ENCODE results near the gene MKKS. TPM values are rescaled to one million over a fixed set of nuclear protein-coding genes. Genes with fewer than 3 reads are reported as not detected.

MKKS gene
- polyA plus RNA-seq, 1 donor (not counting 4 experiments of a cell fraction or from before 2014, with no cell fraction given), result 24.8 TPM

DNA sequence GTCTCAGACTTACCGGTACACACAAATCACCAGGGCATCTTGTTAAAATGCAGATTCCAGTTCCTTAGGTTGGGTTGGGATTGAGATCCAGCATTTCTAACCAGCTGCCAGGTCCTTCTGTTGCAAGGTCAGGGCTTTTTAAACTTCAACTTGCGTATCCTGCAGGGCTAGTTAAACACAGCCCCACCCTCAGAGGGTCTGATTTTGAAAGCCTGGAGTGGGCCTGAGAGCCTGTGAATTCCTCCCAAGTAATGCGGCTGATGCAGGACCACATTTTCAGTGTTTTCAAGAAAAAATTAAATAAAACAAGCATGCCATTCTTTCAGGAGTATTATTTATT, 65.3 kb downstream of the MKKS start:
- H3K9ac ChIP-seq (ENCODE audit: control insufficient read depth, extremely low read depth, insufficient read depth, low read length), result no peak overlapping the region
- dilution Hi-C loops (cut with MboI; ENCODE audit: extremely low pct_ligation_motif_present, low sequenced_read_pairs), result no loop called here
- no peaks in the 10 kb centered on the region for H3K27me3 ChIP-seq (ENCODE audit: control insufficient read depth, extremely low read depth, insufficient read depth, low read length)
- H3K4me2 ChIP-seq (ENCODE audit: control insufficient read depth, extremely low read depth, insufficient read depth, low read depth, low read length), result no peak overlapping the region
- TF ChIP-seq CTCF (optimal IDR thresholded peaks at IDR 0.05 in 1 of 3, IDR thresholded peaks at IDR 0.05 in 1 of 3, conservative IDR thresholded peaks at IDR 0.05 in 1 of 3; ENCODE audit: extremely low read depth in 1 of 3, insufficient read depth in 2 of 3, low read length in 3 of 3) (no peak), EZH2 (IDR thresholded peaks at IDR 0.05; ENCODE audit: low read length) (no peak)
- no peak overlapping the region for H2AFZ ChIP-seq (ENCODE audit: control insufficient read depth, low read length)
- no peaks in the 10 kb centered on the region for H3K9me3 ChIP-seq (ENCODE audit: control insufficient read depth, low read depth, low read length)
- no peak overlapping the region for H3K27ac ChIP-seq (ENCODE audit: control insufficient read depth, insufficient read depth, low read length)
- H3K36me3 ChIP-seq (ENCODE audit: control insufficient read depth in 2 of 2, extremely low read depth in 1 of 2, insufficient read depth in 2 of 2, low read length in 2 of 2), result no peaks in the 10 kb centered on the region
- FAIRE-seq (no peak), DNase-seq (ENCODE audit: low read depth, low spot score) (no peak)
- H4K20me1 ChIP-seq (ENCODE audit: control insufficient read depth, extremely low read depth, insufficient read depth, low read length), result no peaks in the 10 kb centered on the region
- H3K4me1 ChIP-seq (ENCODE audit: control insufficient read depth, extremely low read depth, insufficient read depth, low read length), result no peaks in the 10 kb centered on the region
- H3K9me1 ChIP-seq (ENCODE audit: control insufficient read depth, extremely low read depth, insufficient read depth, low read length), result no peaks in the 10 kb centered on the region
- no peak overlapping the region for H3K4me3 ChIP-seq (ENCODE audit: control insufficient read depth in 2 of 3, extremely low read depth in 1 of 3, insufficient read depth in 2 of 3, low read depth in 1 of 3, low read length in 3 of 3)
- no peaks in the 10 kb centered on the region for H3K79me2 ChIP-seq (ENCODE audit: control insufficient read depth, insufficient read depth, low read length)

- TF ChIP-seq CTCF (optimal IDR thresholded peaks at IDR 0.05 in 1 of 3, IDR thresholded peaks at IDR 0.05 in 1 of 3, conservative IDR thresholded peaks at IDR 0.05 in 1 of 3; ENCODE audit: extremely low read depth in 1 of 3, insufficient read depth in 2 of 3, low read length in 3 of 3) (no peak), EZH2 (IDR thresholded peaks at IDR 0.05; ENCODE audit: low read length) (no peak)
Observed at GRCh38 chr20:10367943-10368701, 65.9 kb downstream of the MKKS start.

More at GRCh38 chr20:10367943-10368701, 65.9 kb downstream of the MKKS start:
- Histone ChIP-seq H3K9ac (ENCODE audit: control insufficient read depth, extremely low read depth, insufficient read depth, low read length) (no peak overlapping the region), H3K36me3 (ENCODE audit: control insufficient read depth in 2 of 2, extremely low read depth in 1 of 2, insufficient read depth in 2 of 2, low read length in 2 of 2) (no peaks in the 10 kb centered on the region), H3K9me3 (ENCODE audit: control insufficient read depth, low read depth, low read length) (no peaks in the 10 kb centered on the region), H3K9me1 (ENCODE audit: control insufficient read depth, extremely low read depth, insufficient read depth, low read length) (no peaks in the 10 kb centered on the region), H3K27ac (ENCODE audit: control insufficient read depth, insufficient read depth, low read length) (no peak overlapping the region), H3K27me3 (ENCODE audit: control insufficient read depth, extremely low read depth, insufficient read depth, low read length) (no peaks in the 10 kb centered on the region), H3K4me1 (ENCODE audit: control insufficient read depth, extremely low read depth, insufficient read depth, low read length) (no peaks in the 10 kb centered on the region), H3K4me2 (ENCODE audit: control insufficient read depth, extremely low read depth, insufficient read depth, low read depth, low read length) (no peak overlapping the region), H2AFZ (ENCODE audit: control insufficient read depth, low read length) (no peak overlapping the region), H4K20me1 (ENCODE audit: control insufficient read depth, extremely low read depth, insufficient read depth, low read length) (no peaks in the 10 kb centered on the region), H3K4me3 (ENCODE audit: control insufficient read depth in 2 of 3, extremely low read depth in 1 of 3, insufficient read depth in 2 of 3, low read depth in 1 of 3, low read length in 3 of 3) (no peak overlapping the region), H3K79me2 (ENCODE audit: control insufficient read depth, insufficient read depth, low read length) (no peaks in the 10 kb centered on the region)
- FAIRE-seq (no peak), DNase-seq (ENCODE audit: low read depth, low spot score) (no peak)
- dilution Hi-C loops (cut with MboI; ENCODE audit: extremely low pct_ligation_motif_present, low sequenced_read_pairs), result no loop called here
